HG03095 (cell line): ENCODE results near the gene SLC15A2.

ENCODE experiments used
- ATAC-seq: cut with Tn5 transposase; IDR thresholded peaks from one replicate; pipeline ENCODE4 v1.9.1; 2021; ENCODE audit warnings: moderate library complexity; ENCODE audit not compliant: unreplicated experiment

The SLC15A2 gene

GRCh38 chr3:121979246-121979645 lies 85.0 kb downstream of the SLC15A2 start:
- no peak for ATAC-seq

- ATAC-seq = no peak
These were observed 85.7 kb downstream of the SLC15A2 start for GRCh38 chr3:121979734-121980449.

DNA sequence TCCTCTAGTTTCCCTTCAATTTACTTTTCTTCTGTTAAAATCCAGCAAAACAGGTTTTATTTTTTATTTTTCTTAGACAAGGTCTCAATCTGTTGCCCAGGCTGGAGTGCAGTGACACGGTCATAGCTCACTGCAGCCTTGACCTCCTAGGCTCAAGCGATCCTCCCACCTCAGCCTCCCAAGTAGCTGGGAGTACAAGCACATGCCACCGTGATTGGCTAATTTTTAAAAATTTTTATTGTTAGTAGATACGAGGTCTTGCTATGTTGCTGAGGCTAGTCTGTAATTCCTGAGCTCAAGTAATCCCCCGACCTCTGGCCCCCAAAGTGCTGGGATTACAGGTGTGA lies 86.2 kb downstream of the SLC15A2 start:
- ATAC-seq = no peak

GRCh38 chr3:121981473-121981872 lies 87.3 kb downstream of the SLC15A2 start:
- ATAC-seq = no peak

GRCh38 chr3:121985846-121986245 lies 91.6 kb downstream of the SLC15A2 start:
- no peak for ATAC-seq

DNA sequence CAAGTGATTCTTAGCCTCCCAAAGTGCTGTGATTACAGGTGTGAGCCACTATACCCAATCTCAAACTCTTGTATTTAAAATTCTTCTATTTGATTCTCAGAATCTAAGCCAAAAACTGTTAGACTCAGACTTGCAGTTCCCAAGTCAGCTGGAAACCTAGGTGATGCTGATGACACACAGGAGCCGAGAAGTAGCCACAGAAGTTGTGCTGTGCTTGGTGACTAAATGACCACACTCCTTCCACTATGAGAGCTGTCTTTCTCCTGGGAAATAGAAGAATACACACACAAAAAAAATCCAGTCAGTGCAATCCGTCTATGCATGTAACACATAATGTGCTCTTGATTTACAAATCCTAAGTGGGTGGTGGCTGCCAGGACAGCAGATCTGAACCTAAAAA lies 93.9 kb downstream of the SLC15A2 start:
- ATAC-seq = no peak

DNA sequence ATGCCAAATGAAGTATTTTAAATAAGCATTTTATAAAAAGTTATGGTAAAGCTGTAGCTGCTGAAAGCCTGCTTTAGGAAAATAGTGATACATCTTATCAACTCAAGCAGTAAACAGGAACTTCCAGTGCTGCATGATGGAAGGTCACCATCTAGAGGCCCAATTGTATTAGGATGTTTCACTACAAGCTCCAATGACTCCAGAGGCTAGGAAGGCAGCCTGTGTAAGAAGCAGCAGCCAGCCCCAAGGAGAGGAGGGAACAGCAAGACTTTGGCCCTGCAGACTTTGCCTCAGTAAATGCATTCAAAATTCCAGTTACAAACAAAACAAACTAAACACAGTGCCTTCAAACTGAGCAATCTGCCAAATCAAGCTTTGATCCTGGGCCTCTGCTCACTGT lies 95.7 kb downstream of the SLC15A2 start:
- ATAC-seq = no peak

DNA sequence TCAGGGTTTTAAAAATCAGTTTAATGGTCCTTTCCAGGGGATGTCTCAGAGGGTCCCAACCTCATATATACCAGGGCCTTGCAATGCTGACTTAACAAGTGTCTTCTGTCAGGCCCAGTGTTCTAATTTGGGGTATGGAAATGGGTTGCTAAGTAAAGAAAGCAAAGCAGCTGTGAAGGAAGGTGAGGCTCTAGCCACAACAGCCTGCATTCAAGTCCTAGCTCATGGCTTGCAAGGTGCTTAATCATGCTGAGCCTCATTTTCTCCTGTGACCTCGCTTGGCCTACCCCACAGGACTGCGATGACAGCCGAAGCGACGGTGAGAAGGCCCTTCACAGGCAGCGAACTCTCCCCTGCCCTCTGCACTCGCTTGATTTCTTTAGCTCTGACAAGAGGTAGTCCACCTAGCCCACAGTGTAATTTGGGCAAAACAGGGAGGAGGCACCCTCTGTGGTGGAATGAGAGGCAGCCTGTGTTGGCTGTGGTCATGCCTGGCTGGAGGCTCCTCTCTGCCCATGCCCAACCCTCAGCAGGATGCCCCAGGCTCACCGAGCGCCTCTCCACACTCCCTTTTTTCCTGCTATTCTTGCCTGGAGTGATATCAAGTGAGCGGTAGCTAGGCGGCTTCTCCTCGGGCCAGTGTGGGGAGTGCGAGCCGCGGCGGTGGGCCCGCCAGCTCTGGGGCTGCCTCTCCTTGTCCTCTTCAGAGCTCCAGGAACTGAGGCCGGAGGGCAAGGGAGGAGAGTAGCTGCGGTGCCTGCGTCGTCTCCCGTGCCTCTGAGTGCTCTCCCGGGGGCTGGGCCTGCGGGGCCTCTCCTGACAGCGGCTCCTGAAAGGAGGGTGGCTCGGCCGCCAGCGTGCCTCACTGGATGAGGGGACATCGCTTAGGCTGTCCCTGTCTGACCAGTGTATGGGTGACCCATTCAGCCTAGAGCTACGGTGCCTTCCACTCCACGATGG lies 98.7 kb downstream of the SLC15A2 start:
- ATAC-seq = peak; percentile 74
